Activated T-cell treated with anti-CD3 and anti-CD28 coated beads, Interleukin-2, amount 50 U/mL, for 4 hours (primary cell): Measurements from ENCODE around the gene AMZ2. TPM values are rescaled to one million over a fixed set of nuclear protein-coding genes. Genes with fewer than 3 reads are reported as not detected.
"Not testable (repeated sequence)": the region's sequence is repeated elsewhere in the genome, so short reads cannot be mapped to it uniquely, and the experiment has no call there.

Experiments
- ATAC-seq, 2 donors: fragments of 200-7000 bp; cut with Tn5 transposase; one replicate each; pipeline ENCODE4 v1.10.0; 2021
- DNase-seq: peaks from one replicate; pipeline ENCODE4 v3.0.0-alpha.2; 2020
- H3K27me3 Mint-ChIP-seq: one replicate; pipeline ENCODE4 v1.8.0; 2021; ENCODE audit warnings: low read depth, mixed read lengths
- H3K36me3 Mint-ChIP-seq: one replicate; pipeline ENCODE4 v1.8.0; 2022; ENCODE audit warnings: mixed read lengths; ENCODE audit not compliant: insufficient read depth
- H3K4me1 Mint-ChIP-seq: one replicate; pipeline ENCODE4 v1.8.0; 2021; ENCODE audit warnings: low read depth, mixed read lengths
- H3K4me3 Mint-ChIP-seq: one replicate; pipeline ENCODE4 v1.8.0; 2021; ENCODE audit warnings: mild to moderate bottlenecking, moderate library complexity, mixed read lengths
- H3K9me3 Mint-ChIP-seq: one replicate; pipeline ENCODE4 v1.8.0; 2021; ENCODE audit warnings: mixed read lengths
- total RNA-seq, 3 donors: library from RNA; stranded (reverse); gene quantifications; one replicate each; pipeline ENCODE4 v1.2.1, GENCODE V29; 2021

AMZ2 gene
- total RNA-seq, 3 donors from 2014 or later: 62.7 to 74.6 (median 72.8) TPM

GRCh38 chr17:68253426-68253825 lies 5.6 kb downstream of the AMZ2 start:
- ATAC-seq, H3K9me3 Mint-ChIP-seq, H3K27me3 Mint-ChIP-seq, DNase-seq: not testable (repeated sequence)
- H3K36me3 Mint-ChIP-seq: peaks cover 32% of the 10 kb centered on the region
- peaks cover 86% of the 10 kb centered on the region for H3K4me1 Mint-ChIP-seq
- H3K4me3 Mint-ChIP-seq: peak overlapping the region; percentile 46

GRCh38 chr17:68255151-68255550 lies 7.3 kb downstream of the AMZ2 start:
- Mint-ChIP-seq H3K4me3 (peak overlapping the region; percentile 0), H3K27me3 (no peaks in the 10 kb centered on the region), H3K36me3 (peaks cover 32% of the 10 kb centered on the region), H3K9me3 (no peaks in the 10 kb centered on the region), H3K4me1 (peaks cover 83% of the 10 kb centered on the region)
- ATAC-seq (no peak), DNase-seq (no peak)

- ATAC-seq (peak; percentile 62 to 64), DNase-seq (no peak)
- Mint-ChIP-seq H3K36me3 (peaks cover 32% of the 10 kb centered on the region), H3K27me3 (no peaks in the 10 kb centered on the region), H3K9me3 (no peaks in the 10 kb centered on the region), H3K4me1 (peaks cover 85% of the 10 kb centered on the region), H3K4me3 (peak overlapping the region; percentile 0)
These were observed 8.1 kb downstream of the AMZ2 start for GRCh38 chr17:68255731-68256538.

GRCh38 chr17:68256701-68257100 lies 8.9 kb downstream of the AMZ2 start:
- not testable (repeated sequence) for DNase-seq, ATAC-seq, H3K27me3 Mint-ChIP-seq, H3K9me3 Mint-ChIP-seq, H3K4me3 Mint-ChIP-seq
- H3K4me1 Mint-ChIP-seq: peaks cover 86% of the 10 kb centered on the region
- H3K36me3 Mint-ChIP-seq: peaks cover 32% of the 10 kb centered on the region

GRCh38 chr17:68257934-68258333 lies 10.1 kb downstream of the AMZ2 start:
- no peaks in the 10 kb centered on the region for H3K27me3 Mint-ChIP-seq
- H3K4me1 Mint-ChIP-seq: peaks cover 83% of the 10 kb centered on the region
- DNase-seq (no peak), ATAC-seq (no peak)
- no peaks in the 10 kb centered on the region for H3K9me3 Mint-ChIP-seq
- H3K4me3 Mint-ChIP-seq: peak overlapping the region; percentile 17
- H3K36me3 Mint-ChIP-seq: peaks cover 29% of the 10 kb centered on the region

- not testable (repeated sequence) for H3K27me3 Mint-ChIP-seq
- peaks cover 77% of the 10 kb centered on the region for H3K4me1 Mint-ChIP-seq
- H3K4me3 Mint-ChIP-seq: peak overlapping the region; percentile 72
These were observed 11.2 kb downstream of the AMZ2 start for GRCh38 chr17:68258890-68259647.

GRCh38 chr17:68259648-68259951 lies 11.8 kb downstream of the AMZ2 start:
- ATAC-seq, DNase-seq, H3K27me3 Mint-ChIP-seq, H3K9me3 Mint-ChIP-seq: not testable (repeated sequence)
- Mint-ChIP-seq H3K4me1 (peaks cover 72% of the 10 kb centered on the region), H3K36me3 (peaks cover 19% of the 10 kb centered on the region), H3K4me3 (peak overlapping the region; percentile 72)

More at GRCh38 chr17:68258890-68259647, 11.2 kb downstream of the AMZ2 start:
- DNase-seq: peak; percentile 60
- H3K36me3 Mint-ChIP-seq: peaks cover 22% of the 10 kb centered on the region
- ATAC-seq: peak; percentile 87 to 93
- H3K9me3 Mint-ChIP-seq: not testable (repeated sequence)

- H3K9me3 Mint-ChIP-seq: no peaks in the 10 kb centered on the region
- H3K4me1 Mint-ChIP-seq: peaks cover 66% of the 10 kb centered on the region
- peak overlapping the region; percentile 72 for H3K4me3 Mint-ChIP-seq
- DNase-seq: no peak
- H3K36me3 Mint-ChIP-seq: peaks cover 15% of the 10 kb centered on the region
- ATAC-seq: no peak
- H3K27me3 Mint-ChIP-seq: no peaks in the 10 kb centered on the region
These were observed 12.4 kb downstream of the AMZ2 start for GRCh38 chr17:68260051-68260762.

GRCh38 chr17:68262467-68262866 lies 14.6 kb downstream of the AMZ2 start:
- H3K36me3 Mint-ChIP-seq, H3K4me3 Mint-ChIP-seq, ATAC-seq, DNase-seq, H3K27me3 Mint-ChIP-seq, H3K9me3 Mint-ChIP-seq: not testable (repeated sequence)
- H3K4me1 Mint-ChIP-seq: peaks cover 46% of the 10 kb centered on the region

GRCh38 chr17:68263101-68263681 lies 15.3 kb downstream of the AMZ2 start:
- H3K36me3 Mint-ChIP-seq, H3K4me3 Mint-ChIP-seq, DNase-seq, H3K9me3 Mint-ChIP-seq, H3K27me3 Mint-ChIP-seq: not testable (repeated sequence)
- H3K4me1 Mint-ChIP-seq: peaks cover 42% of the 10 kb centered on the region
- peak in 1 of 2 donors; percentile 42 for ATAC-seq

- H3K27me3 Mint-ChIP-seq, ATAC-seq, DNase-seq, H3K9me3 Mint-ChIP-seq, H3K4me3 Mint-ChIP-seq, H3K36me3 Mint-ChIP-seq: not testable (repeated sequence)
- H3K4me1 Mint-ChIP-seq: peaks cover 20% of the 10 kb centered on the region
These were observed 18.0 kb downstream of the AMZ2 start for GRCh38 chr17:68265833-68266232.

- Mint-ChIP-seq H3K36me3 (peaks cover 31% of the 10 kb centered on the region), H3K27me3 (no peaks in the 10 kb centered on the region), H3K9me3 (no peaks in the 10 kb centered on the region), H3K4me1 (no peaks in the 10 kb centered on the region), H3K4me3 (no peak overlapping the region)
- no peak for ATAC-seq
- DNase-seq: no peak
These were observed 25.9 kb downstream of the AMZ2 start for GRCh38 chr17:68273722-68274121.

- H3K9me3 Mint-ChIP-seq, DNase-seq, H3K4me3 Mint-ChIP-seq, H3K27me3 Mint-ChIP-seq, H3K4me1 Mint-ChIP-seq, ATAC-seq: not testable (repeated sequence)
- peaks cover 36% of the 10 kb centered on the region for H3K36me3 Mint-ChIP-seq
These were observed 28.5 kb downstream of the AMZ2 start for GRCh38 chr17:68276339-68276738.

- H3K27me3 Mint-ChIP-seq: no peaks in the 10 kb centered on the region
- H3K36me3 Mint-ChIP-seq: peaks cover 39% of the 10 kb centered on the region
- peaks cover 10% of the 10 kb centered on the region for H3K4me1 Mint-ChIP-seq
- no peak for ATAC-seq
- no peak overlapping the region for H3K4me3 Mint-ChIP-seq
- no peaks in the 10 kb centered on the region for H3K9me3 Mint-ChIP-seq
- DNase-seq: no peak
These were observed 30.0 kb downstream of the AMZ2 start for GRCh38 chr17:68277807-68278206.
